NCI-H69 (cell line): Measurements from ENCODE around the gene ATL1.
A peak's percentile ranks its signal among the peaks of the same experiment; 100 is the strongest.
"Not testable (repeated sequence)": the region's sequence is repeated elsewhere in the genome, so short reads cannot be mapped to it uniquely, and the experiment has no call there.

ENCODE experiments used
- DNase-seq: peaks from one replicate; lab custom pipeline; 2025; lab: John Stamatoyannopoulos, UW

Gene ATL1

DNA sequence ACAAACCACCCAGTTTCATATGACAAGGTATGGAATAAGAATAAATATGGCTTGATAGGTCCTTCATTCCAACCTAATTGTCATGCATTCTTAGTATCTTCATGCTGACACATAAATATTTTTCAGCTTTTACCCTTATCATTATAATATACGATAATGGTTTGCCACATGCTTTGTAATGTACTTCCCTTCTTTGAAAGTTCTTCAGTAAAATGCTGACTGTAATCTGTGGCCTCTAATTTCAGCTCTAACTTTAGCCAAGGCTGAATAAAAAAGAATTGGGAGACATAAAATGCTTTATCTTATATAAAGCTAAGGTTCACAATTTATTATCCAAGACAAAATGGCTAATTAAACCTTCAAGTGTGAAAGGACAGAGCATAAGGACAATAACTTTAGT lies 24.9 kb upstream of the ATL1 start:
- no peak for DNase-seq

DNA sequence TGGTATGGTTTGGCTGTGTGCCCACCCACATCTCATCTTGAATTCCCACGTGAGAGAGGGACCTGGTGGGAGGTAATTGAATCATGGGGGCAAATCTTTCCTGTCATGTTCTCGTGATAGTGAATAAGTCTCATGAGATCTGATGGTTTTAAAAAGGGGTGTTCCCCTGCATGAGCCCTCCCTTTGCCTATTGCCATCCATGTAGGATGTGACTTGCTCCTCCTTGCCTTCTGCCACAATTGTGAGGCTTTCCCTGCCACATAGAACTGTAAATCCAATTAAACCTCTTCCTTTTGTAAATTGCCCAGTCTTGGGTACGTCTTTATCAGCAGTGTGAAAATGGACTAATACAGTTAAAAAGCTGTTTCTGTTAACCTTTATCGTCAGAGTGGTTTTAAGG lies 21.9 kb upstream of the ATL1 start:
- not testable (repeated sequence) for DNase-seq

DNA sequence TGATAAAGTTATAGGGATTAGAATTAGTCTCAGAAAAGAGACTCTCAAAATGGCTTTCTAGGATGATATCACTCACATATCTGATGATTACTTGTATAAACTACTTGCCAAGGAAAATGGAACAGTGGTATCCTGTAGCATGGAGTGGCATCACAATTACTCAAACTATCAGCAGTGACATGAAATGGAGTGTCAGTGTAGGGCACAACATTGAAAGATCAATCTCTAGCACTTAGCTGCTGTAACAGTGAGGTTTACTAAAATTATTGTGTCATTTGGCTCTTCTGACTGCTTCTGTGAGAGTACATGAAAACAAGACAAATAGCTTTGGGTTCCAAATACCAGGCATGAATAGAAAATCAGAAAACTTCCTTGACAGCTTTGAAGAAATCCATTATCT lies 20.9 kb upstream of the ATL1 start:
- DNase-seq, result no peak

DNA sequence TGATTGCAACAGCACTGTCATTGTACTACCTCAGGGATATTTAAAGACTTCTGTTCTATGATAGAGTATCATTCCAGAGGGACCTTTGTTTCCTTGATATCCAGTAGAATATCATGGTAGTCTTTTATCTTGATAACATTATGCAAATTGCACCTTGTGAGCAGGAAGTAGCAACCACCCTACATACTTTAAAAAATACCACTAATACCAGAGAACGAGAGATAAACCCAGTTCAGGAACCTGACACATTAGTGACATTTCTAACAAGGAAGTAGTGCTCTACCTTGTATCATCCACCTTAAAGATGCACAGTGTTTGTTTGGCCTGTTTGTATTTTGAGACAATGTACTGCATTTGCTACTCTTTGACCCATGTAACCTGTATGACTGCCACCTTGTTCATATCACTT lies 18.8 kb upstream of the ATL1 start:
- no peak for DNase-seq

DNA sequence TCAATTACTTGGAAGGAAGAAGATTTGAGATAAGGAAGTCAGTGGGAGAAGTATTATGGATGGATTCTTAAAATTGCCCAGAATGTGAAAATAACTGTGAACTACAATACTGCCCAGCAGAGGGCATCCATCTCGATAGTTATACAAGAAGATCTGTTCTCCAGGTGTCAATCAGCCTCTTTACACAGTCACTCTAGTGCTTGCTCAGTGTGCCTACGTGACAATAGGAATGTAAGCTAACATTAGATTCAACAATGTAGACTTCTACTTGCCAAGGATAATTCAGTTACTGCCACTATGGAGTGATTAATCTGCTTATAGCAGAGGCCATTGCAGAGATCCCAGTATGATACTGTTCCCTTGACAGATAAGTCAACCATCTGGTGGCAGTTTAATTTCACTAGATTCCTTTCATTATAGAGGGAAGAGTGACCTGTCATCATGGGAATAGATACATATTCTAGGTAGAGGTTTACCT lies 17.0 kb upstream of the ATL1 start:
- peak; percentile 82 for DNase-seq

DNA sequence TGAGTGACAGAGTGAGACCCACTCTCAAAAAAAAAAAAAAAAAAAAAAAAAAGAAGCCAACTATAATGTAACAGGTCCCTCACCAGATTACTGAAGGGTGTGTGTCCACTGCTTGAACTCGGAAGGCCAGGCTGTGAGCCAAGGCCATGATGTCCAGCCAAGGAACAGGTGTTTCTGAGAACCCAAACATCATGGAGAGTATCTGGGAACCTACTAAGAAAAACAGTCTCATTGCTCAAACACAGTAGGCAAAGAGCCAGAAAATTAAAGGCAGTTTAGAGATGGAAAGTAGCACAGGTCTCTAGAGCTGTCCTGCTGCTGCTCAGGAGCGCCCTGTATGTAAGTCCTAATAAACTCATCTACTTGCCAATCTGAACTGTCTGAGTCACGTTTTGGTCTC lies 15.0 kb upstream of the ATL1 start:
- peak; percentile 21 for DNase-seq

DNA sequence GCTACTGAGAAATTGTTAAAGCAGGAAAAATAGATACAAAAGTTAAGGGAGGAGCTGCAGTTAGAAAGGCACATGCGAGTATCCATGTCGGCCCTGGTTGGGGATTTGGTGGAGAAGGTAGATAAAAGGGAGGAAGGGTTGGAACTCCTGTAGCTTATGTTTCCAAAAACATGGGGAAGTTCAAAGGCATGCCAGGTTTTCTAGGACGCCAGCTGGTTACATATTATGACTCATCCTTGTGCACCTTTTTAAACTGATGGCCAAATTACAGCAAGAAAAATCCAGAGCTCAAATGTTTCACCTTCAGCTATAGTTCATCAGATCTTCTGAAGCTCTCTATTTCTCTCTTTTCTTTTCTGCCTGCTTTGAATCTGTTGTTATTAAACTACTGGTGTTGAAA lies 14.3 kb upstream of the ATL1 start:
- peak; percentile 79 for DNase-seq

DNA sequence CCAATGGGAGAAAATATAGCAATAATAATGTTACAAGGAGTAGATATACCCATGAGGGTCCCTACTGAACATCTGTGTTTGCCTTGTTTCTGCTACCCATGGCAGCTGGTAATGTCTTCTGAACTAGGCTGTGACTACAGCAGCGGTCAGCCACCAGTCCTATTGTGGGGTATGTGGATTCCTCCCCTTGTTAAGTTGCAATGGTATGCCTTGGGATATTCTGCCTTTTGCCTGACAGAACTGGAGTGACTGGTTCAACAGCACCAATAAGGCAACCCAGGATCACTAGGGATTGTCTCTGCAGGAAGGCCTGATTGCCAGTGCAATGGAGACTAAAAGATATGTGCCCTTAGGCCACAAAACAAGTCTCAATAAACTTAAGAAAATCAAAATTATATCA lies 9.7 kb upstream of the ATL1 start:
- DNase-seq, result no peak

DNA sequence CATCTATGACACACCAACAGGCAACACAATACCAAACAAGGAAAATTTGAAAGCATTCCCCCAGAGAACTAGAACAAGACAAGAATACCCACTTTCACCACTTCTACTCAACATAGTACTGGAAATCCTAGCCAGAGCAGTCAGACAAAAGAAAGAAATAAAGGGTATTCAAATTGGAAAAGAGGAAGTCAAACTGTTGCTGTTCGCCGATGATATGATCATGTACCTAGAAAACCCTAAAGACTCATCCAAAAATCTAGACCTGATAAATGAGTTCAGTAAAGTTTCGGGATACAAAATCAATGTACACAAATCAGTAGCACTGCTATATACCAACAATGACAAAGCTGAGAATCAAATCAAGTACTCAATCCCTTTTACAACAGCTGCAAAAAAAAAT lies 8.1 kb upstream of the ATL1 start:
- no peak for DNase-seq

DNA sequence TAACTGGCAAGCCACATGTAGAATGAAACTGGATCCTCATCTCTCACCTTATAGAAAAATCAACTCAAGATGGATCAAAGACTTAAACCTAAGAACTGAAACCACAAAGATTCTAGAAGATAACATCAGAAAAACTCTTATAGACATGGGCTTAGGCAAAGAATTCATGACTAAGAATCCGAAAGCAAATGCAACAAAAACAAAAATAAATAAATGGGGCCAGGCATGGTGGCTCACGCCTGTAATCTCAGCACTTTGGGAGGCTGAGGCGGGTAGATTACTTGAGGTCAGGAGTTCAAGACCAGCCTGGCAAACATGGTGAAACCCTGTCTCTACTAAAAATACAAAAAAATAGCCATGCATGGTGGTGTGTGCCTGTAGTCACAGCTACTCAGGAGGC lies 7.1 kb upstream of the ATL1 start:
- not testable (repeated sequence) for DNase-seq

DNA sequence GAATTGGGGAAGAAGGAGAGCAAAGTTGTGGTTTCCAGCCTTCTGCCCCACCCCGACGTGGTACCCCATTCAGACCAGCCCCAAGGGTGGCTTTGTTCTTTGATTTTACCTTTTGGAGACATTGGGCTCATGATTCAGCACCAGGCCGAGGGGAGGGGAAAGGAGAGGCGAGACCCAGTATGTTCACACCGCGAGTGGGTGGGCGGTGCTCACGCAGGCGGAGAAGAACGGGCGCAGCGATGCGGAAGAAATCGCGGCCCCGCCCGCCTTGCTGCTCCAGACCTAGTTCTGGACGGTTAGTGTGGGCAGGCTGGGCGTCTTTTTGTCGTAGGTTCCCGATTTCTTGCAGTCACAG lies 963 bp downstream of the ATL1 start:
- peak; percentile 93 for DNase-seq

DNA sequence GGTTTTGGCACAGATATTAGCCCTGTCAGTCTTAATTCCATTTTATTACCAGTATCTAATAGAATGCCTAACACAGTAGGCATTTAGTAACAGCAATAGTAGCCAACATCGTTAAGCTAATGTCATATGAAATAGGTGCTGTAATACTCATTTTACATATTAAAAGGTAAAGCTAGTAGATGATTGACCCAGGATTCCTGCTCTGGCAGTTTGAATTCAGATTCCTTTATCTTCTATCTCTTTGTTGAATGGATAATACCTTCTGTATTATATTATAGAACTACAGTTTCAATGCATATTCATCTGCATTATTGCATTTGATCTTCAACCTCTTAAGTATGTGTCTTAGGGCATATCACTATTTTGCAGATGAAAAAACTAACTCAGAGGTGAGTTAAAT lies 2.9 kb downstream of the ATL1 start:
- no peak for DNase-seq

DNA sequence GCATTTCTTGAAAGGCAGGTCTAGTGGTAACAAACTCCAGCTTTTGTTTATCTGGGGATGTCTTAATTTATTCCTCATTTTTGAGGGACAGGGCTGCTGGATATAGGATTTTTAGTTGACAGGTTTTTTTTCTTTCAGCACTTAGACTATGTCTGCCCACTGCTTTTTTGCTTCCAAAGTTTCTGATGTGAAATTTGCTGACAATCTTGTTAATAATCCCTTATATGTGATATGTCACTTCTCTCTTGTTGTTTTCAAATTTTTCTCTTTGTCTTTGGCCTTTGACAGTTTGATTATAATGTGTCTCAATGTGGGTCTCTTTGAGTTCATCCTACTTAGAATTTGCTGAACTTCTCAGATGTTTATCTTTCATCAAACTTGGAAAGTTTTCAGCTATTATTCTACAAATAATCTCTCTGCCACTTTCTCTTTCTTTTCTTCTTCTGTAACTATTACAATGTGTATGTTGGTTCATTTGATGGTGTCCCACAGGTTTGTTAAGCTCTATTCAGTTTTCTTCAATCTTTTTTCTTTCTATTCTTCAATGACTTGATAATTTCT lies 9.8 kb downstream of the ATL1 start:
- DNase-seq, result no peak

DNA sequence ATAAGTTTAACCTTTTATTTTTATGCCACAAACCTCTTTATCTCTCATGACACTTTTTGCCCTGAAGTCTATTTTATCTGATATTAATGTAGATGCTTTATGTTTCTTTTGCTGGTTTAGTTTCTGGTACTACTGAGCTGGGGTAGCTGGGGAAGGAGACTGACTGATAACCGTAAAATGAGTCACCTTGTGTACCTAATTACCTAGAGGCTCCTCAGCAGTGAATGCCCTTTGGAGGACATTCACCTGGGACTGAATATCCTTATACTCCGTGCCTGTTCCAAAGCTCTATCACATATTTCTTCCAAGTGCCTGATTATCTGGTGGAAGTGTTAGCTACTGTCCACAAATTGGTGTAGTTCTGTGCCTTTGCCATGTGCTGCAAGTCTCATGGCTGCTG lies 13.9 kb downstream of the ATL1 start:
- peak; percentile 62 for DNase-seq

DNA sequence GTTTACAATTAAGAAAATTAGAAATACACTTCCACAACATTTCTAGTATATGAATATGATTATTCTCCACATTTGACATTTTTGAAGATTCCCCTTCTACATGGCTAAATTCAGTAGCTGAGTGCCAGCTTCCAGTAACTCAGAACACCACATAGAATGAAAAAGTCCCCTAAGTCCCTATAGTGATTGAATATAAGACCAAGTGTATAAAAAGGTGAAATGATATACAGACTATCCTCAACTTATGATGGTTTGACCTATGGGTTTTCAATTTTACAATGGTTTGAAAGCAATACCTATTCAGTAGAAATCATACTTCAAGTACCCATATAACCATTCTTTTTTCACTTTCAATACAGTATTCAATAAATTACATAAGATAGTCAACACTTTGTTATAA lies 15.8 kb downstream of the ATL1 start:
- DNase-seq, result no peak

DNA sequence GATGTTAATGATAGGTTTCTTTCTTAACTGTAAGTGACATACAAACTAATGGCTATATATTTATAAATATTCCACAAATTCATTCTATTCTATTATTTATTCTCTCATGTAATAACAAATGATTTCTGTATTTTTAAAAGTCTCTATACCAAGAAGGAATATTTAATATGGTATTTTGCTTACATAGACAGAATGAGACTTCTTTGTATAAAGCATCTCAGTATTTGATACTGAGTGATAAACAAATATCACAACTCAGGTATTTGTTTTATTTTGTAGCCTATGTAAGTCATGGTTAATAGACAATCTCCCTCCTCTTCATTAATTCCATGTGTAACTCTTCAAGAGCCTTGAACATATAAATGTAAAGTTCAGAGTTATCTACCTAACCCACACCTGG lies 18.0 kb downstream of the ATL1 start:
- DNase-seq, result no peak

DNA sequence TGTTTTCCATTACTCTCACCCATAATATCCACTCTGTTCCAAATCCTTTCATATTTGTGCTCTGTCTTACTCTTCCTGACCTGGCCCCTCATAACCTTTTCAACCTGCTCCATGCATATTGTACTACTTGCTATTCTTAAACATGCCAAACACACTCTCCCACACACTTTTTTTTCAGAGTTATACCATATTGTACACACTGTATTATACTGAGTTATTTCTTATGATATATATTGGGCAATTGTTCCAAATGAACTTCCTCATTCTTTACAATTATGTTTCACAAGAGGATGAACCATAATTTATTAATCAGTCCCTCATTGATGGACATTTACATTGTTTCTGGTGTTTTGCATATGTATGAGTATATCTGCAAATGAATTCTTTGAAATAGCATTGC lies 18.5 kb downstream of the ATL1 start:
- no peak for DNase-seq

DNA sequence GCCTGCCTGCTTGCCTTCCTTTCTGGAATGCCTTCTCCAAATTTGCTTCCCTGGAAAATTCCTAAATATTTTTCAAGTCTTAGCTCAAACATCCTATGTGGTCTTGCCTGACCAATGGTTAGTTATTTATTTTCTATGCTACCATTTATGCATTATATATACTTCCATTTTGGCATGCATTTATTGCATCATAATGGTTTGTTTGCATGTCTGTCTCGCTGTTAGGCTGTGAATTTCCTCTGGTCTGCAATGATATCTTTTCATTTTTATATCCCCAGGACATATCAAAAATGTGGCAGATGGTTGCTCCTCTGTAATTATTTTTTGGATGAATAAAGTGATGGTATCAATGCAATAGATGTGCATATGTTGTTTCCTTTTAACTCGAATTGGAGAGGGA lies 30.5 kb downstream of the ATL1 start:
- peak; percentile 62 for DNase-seq

DNA sequence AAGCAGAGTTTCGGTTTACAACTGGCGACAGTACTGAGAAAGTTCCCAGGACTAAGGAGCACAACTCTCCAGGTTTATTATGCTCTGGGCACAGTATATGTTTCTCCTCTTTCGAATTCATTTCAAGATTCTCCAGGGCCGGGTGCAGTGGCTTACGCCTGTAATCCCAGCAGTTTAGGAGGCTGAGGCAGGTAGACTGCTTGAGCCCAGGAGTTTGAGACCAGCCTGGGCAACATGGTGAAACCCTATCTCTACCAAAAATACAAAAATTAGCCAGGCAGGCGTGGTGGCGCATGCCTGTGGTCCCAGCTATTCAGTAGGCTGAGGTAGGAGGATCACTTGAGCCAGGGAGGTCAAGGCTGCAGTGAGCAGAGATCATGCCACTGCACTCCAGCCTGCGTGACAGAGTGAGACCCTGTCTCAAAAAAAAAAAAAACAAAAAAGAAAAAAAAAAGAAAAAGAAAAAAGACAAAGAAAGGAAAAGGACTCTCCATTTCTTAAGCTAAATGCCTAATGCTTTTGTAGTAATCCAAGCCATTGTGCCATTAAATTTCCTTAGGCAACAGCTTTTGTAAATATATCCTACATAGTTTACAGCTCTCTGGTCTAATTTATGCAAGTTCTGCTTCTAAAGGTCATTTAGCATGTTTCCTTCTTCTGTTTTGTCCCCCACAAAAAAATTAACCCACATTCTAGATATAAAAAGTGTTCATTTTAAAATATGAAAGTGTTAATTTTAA lies 34.8 kb downstream of the ATL1 start:
- DNase-seq, result no peak

DNA sequence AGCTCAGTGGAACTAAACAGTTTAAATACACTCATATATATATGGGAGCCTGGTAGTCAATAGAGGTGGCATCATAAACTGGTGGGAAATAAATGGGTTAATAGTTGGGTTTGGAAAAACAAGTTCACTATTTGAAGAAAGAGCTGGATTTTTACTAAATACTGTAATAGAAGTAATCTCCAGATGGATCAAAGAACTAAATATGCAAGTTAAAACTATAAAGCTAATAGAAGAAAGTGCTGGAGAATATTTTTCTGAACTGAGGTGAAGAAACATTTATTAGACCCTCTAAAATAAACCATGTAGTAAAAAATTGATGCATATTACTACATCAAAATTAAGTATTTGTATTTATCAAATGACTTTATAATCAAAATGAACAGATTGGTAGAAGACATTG lies 38.8 kb downstream of the ATL1 start:
- DNase-seq, result no peak

DNA sequence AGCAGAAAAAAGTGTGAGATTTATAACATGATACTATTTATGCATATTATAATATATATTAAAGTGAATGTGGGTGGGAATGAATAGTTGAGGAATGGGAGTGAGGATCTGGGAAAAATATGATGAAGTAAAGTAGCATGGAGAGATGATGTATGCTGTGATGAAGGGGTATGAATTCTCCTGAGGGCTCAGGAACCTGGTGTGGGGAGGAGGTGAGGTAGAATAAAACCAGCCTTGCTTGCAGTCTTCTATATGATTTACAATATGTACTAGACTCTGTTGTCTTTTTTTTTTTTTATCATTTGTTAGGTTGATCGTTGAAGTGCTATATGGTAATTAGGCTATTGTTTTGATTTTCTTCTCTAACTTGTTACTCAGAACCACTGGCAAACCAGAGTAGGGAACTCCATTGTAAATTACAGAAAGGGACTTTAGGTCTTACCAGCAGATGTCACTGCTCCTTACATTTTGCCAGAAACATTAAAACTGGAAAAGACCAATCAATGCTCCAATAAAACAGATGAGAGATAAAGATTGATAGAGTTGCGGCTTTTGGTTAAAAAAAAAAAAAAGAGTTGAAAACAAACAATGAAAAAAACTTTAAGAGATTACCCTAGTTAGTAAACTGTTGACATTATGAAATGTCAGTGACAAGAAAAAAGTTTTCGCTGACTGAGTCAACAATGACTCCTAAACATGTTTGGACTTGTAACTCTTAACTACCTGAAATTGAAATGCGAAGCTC lies 39.9 kb downstream of the ATL1 start:
- peak; percentile 70 for DNase-seq

DNA sequence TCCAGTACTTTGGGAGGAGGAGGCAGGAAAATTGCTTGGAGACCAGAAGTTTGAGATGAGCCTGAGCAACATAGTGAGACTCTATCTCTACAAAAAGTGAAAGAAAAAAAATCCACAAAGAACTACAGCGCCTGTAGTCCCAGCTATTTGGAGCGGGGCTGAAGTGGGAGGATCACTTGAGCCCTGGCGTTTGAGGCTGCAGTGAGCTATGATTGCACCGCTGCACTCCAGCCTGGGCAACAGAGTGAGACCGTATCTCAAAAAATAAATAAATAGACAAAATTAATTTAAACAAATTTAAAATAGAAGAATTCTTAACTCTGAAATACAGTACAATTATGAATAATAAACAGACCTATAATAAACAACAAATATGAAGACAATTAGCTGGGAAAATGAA lies 40.9 kb downstream of the ATL1 start:
- DNase-seq, result no peak

DNA sequence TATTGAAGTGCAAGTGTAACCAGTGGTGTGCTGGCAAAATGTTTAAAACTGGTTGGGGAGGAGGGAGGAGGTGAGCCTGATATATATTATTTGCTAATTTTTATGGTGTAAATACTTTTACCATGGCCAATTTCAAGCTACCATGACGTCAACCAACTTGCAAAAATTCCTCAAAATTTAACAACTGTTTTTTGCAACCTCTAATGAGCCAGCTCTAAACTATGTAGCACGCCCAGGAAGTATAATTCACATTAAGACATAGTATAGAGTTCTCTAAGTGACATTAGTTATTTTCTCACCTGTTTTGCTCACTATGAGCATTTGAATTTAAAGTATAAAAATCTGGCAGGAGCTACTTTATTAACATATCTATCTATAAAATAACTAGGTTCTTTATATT lies 41.4 kb downstream of the ATL1 start:
- DNase-seq, result no peak

DNA sequence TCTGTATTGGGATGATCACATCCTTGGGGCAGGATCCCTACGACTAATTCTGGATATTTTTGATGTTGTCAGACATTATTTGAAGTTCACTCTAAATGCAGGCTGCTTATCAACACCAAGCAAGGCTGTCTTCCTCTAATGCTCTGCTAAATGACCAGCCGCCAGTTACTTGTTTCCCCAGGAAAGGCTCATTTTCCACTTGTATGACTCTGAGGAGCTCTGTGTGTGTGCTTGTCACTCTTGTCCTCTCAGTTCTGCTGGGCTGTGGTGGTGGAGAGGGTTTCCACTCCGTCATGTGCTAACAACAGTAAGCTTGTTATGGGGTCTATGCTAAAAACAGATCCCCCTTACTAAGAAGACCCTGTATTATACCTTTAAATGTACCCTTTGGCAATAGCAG lies 42.1 kb downstream of the ATL1 start:
- DNase-seq, result no peak
